Measurements from ENCODE around the gene SUSD3. TPM values are rescaled to one million over a fixed set of nuclear protein-coding genes. Genes with fewer than 3 reads are reported as not detected.

The SUSD3 gene
- total and polyA plus RNA-seq, 2 of the 4 experiments (the other 2 are of a cell fraction), result 0.54 to 1.5 TPM

DNA sequence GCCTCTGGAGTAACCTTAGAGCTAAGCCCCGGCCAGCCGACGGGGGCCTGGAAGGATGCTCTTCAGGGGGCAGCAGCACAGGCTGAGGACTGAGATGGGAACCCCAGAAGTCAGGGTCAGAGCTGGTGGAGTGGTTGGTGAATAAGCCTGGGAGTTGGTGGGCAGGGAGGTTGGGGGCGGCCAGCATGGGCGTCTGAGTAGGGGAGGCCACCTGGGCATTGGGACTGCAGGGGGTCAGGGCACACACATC, 61.1 kb downstream of the SUSD3 start:
- Histone ChIP-seq H2BK120ac (ENCODE audit: low read depth, low read length) (peak overlapping the region; percentile 82), H3K9me1 (ENCODE audit: insufficient read depth, low read length) (peaks cover 23% of the 10 kb centered on the region), H3K27me3 (ENCODE audit: control insufficient read depth, insufficient read depth, low read length) (no peaks in the 10 kb centered on the region), H3K4ac (ENCODE audit: low read depth, low read length) (peak overlapping the region; percentile 89), H3K9ac (ENCODE audit: low read depth, low read length) (no peak overlapping the region), H3K18ac (ENCODE audit: low read depth, low read length) (no peak overlapping the region; the same call in 1 of the 2 replicates), H2BK20ac (ENCODE audit: low read depth, low read length) (peak overlapping the region; percentile 81), H4K20me1 (ENCODE audit: insufficient read depth, low read length) (no peaks in the 10 kb centered on the region; the same call in 1 of the 2 replicates), H2BK15ac (ENCODE audit: low read depth, low read length) (no peak overlapping the region), H3K4me2 (ENCODE audit: low read depth, low read length) (no peak overlapping the region), H4K91ac (ENCODE audit: insufficient read depth, low read depth, low read length) (peak overlapping the region; percentile 56; the same call in 1 of the 2 replicates), H2AK9ac (replicated peaks; ENCODE audit: low read depth, low read length, poor library complexity) (peak overlapping the region; percentile 95), H3K79me1 (ENCODE audit: low read depth in 1 of 2, low read length in 2 of 2) (0 out of 4 replicates have a peak, but pooled peaks cover 0 to 6% of the 10 kb centered on the region in 2 experiments), H3K36me3 (ENCODE audit: control insufficient read depth, insufficient read depth, low read length) (peaks cover 14% of the 10 kb centered on the region), H4K5ac (ENCODE audit: low read depth, low read length) (peak overlapping the region; percentile 44; the same call in 1 of the 2 replicates), H2AK5ac (ENCODE audit: low read depth, low read length) (peak overlapping the region; percentile 93), H3K4me3 (ENCODE audit: insufficient read depth, low read depth, low read length) (no peak overlapping the region), H3K4me1 (ENCODE audit: control insufficient read depth, insufficient read depth, low read length) (peaks cover 15% of the 10 kb centered on the region), H2BK5ac (ENCODE audit: low read depth, low read length, poor library complexity, severe bottlenecking) (peak overlapping the region; percentile 69), H3K23ac (ENCODE audit: low read depth, low read length) (0 out of 2 replicates have a peak overlapping the region, but pooled peaks have one; percentile 42), H2AFZ (replicated peaks; ENCODE audit: low read length, poor library complexity) (peak overlapping the region; percentile 86), H3K27ac (ENCODE audit: insufficient read depth, low read length) (peak overlapping the region; percentile 74), H3K56ac (ENCODE audit: extremely low read depth, insufficient read depth, low read length) (no peak overlapping the region), H3K9me3 (ENCODE audit: control insufficient read depth, insufficient read depth, low read length) (no peaks in the 10 kb centered on the region), H4K8ac (ENCODE audit: low read depth in 2 of 2, low read length in 2 of 2) (peak overlapping the region in 1 of 2 experiments; percentile 79; a peak in 3 of 4 replicates), H3K14ac (replicated peaks; ENCODE audit: low read depth, low read length) (peak overlapping the region; percentile 82)
- no peak for TF ChIP-seq SMC3 (IDR thresholded peaks at IDR 0.05; ENCODE audit: low read depth, low read length)
- TF ChIP-seq, protein P1, sequence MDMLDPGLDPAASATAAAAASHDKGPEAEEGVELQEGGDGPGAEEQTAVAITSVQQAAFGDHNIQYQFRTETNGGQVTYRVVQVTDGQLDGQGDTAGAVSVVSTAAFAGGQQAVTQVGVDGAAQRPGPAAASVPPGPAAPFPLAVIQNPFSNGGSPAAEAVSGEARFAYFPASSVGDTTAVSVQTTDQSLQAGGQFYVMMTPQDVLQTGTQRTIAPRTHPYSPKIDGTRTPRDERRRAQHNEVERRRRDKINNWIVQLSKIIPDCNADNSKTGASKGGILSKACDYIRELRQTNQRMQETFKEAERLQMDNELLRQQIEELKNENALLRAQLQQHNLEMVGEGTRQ (IDR thresholded peaks at IDR 0.05; ENCODE audit: low read depth, low read length), result no peak
- TF ChIP-seq MAFK (IDR thresholded peaks at IDR 0.05; ENCODE audit: low read depth, low read length), result no peak
- TF ChIP-seq CHD1 (IDR thresholded peaks at IDR 0.05; ENCODE audit: low read depth, low read length), result no peak
- no peak for TF ChIP-seq RFX5 (IDR thresholded peaks at IDR 0.05; ENCODE audit: low read depth, low read length)
- no peak for TF ChIP-seq MAZ (IDR thresholded peaks at IDR 0.05; ENCODE audit: borderline replicate concordance, low read depth, low read length)
- no peak for TF ChIP-seq POLR2A (IDR thresholded peaks at IDR 0.05; ENCODE audit: low read depth, low read length)
- TF ChIP-seq, protein P2, sequence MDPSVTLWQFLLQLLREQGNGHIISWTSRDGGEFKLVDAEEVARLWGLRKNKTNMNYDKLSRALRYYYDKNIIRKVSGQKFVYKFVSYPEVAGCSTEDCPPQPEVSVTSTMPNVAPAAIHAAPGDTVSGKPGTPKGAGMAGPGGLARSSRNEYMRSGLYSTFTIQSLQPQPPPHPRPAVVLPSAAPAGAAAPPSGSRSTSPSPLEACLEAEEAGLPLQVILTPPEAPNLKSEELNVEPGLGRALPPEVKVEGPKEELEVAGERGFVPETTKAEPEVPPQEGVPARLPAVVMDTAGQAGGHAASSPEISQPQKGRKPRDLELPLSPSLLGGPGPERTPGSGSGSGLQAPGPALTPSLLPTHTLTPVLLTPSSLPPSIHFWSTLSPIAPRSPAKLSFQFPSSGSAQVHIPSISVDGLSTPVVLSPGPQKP (IDR thresholded peaks at IDR 0.05; ENCODE audit: borderline replicate concordance, low read depth, low read length), result no peak
- no peak for TF ChIP-seq MXI1 (IDR thresholded peaks at IDR 0.05; ENCODE audit: borderline replicate concordance, low read depth, low read length)
- no peak for TF ChIP-seq BHLHE40 (IDR thresholded peaks at IDR 0.05; ENCODE audit: low read depth, low read length)
- no peak for TF ChIP-seq NFE2L2 (IDR thresholded peaks at IDR 0.05; ENCODE audit: low read depth, low read length)
- TF ChIP-seq, protein P3, sequence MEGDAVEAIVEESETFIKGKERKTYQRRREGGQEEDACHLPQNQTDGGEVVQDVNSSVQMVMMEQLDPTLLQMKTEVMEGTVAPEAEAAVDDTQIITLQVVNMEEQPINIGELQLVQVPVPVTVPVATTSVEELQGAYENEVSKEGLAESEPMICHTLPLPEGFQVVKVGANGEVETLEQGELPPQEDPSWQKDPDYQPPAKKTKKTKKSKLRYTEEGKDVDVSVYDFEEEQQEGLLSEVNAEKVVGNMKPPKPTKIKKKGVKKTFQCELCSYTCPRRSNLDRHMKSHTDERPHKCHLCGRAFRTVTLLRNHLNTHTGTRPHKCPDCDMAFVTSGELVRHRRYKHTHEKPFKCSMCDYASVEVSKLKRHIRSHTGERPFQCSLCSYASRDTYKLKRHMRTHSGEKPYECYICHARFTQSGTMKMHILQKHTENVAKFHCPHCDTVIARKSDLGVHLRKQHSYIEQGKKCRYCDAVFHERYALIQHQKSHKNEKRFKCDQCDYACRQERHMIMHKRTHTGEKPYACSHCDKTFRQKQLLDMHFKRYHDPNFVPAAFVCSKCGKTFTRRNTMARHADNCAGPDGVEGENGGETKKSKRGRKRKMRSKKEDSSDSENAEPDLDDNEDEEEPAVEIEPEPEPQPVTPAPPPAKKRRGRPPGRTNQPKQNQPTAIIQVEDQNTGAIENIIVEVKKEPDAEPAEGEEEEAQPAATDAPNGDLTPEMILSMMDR (conservative IDR thresholded peaks at IDR 0.05; ENCODE audit: low read depth, low read length), result no peak
- TF ChIP-seq RCOR1 (IDR thresholded peaks at IDR 0.05; ENCODE audit: insufficient replicate concordance, low read length), result no peak
- no peak for TF ChIP-seq FOS (IDR thresholded peaks at IDR 0.05; ENCODE audit: low read depth, low read length)
- no peak for TF ChIP-seq CEBPB (IDR thresholded peaks at IDR 0.05; ENCODE audit: low read depth, low read length)
- TF ChIP-seq RAD21 (IDR thresholded peaks at IDR 0.05; ENCODE audit: low read length), result no peak
- ChIA-PET CTCF (interaction anchor here (0.6 to 1.0 kb wide), 3 partner anchors 9 to 47 kb away, joined by 3 read pairs; no protein-coding TSS in a partner anchor), POLR2A (ENCODE audit: unreplicated experiment) (interaction anchor here (0.6 kb wide), 1 partner anchor 94 kb away, joined by 3 read pairs; no protein-coding TSS in a partner anchor)
- BruUV-seq (replicated peaks), result no TSS peak
- ATAC-seq (ENCODE audit: low read depth), result 0 out of 2 replicates have a peak, but pooled peaks have one; percentile 1
- in situ Hi-C loops (cut with MboI; ENCODE audit: low sequenced_read_pairs) (loop anchor here (10.0 to 25.0 kb wide), 2 partner anchors 335 to 443 kb away; partner anchors contain the start of genes FAM120A and FAM120AOS), intact Hi-C loops (cut with micrococcal nuclease) (no loop called here), dilution Hi-C loops (cut with HindIII; ENCODE audit: low sequenced_read_pairs, unreplicated experiment) (no loop called here)
- no peak for DNase-seq
- WGBS, 2 experiments (ENCODE audit: extremely low coverage in 2 of 2, insufficient read length in 1 of 2), result 95% methylated on average over 4 of the region's 5 CpGs; no CpG with 5 or more reads in 1 of the 2 experiments
